Glomerular visceral epithelial cell (primary cell): ENCODE data around the gene SPTBN1.

Source experiments
- DNase-seq: peaks from one replicate; pipeline ENCODE4 v3.0.0-alpha.2; 2016; ENCODE audit errors: extremely low spot score

SPTBN1 gene

DNA sequence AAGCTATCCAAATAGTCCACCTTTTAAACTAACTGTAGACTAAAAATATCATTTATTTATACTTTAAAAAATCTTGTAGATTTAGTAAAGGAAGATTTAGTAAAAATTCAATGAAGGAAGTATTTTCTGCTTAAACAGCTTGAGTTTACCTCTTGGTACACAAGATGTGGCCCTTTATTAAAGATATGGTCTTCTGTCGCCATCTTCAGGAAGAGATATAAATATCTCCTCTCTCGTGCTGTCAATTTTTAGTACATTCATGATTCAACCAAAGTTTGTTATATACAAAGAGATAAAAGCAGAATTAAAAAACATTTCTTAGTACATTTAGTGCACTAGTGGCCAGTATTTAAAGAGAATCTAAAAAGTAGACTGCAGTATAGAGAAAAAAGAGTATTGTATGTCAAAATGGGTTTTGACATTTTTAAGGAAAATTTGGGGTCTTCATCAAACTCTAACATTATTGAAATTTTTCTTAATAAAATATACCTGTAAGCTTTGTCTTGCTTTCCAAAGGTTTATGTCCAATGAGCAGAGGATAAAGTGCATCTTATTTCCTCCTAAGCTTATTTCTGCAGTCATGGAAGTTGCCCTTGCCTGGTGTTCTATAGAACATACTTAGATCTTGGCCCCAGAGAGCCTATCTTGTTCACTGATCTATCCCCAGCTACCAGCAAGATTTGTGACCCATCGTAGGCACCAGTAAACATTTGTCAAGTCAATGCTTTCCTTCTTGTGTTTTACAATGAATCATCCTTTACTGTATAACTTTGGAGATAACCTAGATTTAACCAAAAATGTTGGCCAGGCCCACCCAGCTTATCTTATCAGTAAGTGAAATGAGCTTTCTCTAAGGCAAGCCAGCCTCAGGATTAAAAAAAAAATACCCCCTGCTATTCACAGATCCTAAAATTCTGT lies 248.8 kb downstream of the SPTBN1 start:
- DNase-seq = peak; percentile 61

DNA sequence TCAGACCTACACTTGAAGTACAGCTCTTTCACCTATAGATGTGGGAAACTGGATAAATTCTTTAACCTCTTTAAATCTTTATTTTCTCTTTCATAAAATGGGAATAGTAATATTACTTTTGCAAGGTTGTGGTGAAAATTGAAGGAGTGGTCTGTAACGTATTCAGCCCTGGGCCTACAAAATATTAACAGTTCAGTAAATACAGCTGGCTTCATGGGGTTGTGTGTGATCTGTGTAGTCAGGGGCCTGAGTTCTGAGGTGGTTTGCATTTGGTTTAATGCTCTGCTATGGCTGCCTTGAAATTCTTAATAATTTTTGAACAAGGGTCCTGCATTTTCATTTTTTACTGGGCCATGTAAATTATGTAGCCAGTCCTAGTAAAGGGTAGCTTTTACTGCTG lies 250.5 kb downstream of the SPTBN1 start:
- no peak for DNase-seq

DNA sequence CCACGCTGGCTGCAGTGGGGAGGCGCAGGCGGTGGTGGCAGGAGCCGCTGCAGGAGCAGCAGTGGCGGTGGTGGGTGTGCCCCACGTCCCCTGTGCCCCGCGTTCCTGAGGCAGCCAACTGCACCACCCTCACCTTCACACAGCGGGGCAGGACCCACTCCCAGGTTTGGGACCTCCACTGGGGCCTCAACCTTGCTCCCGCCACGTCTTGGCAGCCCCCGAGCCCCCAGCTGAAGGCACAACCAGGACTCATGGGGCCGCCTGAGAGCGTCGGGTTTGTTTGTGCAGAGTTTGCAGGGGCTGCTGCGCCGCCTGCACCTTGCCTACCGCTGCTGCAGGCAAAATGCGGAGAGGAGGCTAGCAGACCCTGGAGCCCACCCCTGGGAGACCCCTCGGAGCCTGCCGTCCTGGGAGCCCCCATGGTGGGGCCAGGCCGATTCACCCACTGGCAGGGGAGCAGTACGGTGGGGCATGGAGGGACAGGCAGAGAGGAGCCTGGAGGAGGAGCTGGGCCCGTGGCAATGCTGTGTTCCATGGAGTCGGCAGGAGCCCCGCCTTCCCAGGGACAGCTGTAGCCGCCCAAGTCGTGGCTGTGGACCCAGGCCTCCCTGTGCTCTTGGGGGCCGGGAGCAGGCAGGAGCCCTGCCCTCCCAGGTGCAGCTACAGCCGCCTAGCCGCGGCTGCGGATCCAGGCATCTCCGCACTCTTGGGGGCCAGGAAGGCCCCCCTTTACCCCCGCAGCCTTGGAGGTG lies 252.6 kb downstream of the SPTBN1 start:
- no peak for DNase-seq

DNA sequence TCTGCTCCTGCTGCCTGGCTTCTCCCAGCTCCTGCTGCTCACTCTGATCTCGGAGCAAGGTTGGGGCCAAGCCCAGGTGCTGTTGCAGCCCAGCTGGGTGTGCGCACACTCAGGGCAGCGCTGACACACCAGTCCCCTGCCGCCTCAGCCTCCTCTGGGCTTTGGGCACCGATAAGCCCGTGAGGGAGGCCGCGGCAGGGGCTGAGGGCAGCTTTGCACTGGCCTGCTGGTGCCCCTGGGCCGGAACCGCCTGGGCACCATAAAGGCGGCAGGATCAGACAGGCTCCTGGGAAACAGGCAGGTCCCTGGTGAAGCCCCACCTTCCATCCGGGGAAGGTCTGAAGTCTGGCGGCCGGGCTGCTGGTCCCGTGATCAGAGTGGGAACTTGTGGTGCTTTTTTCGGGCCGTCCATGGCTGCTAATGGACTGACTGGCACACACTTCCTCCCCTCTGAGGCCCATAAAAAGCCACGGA lies 253.2 kb downstream of the SPTBN1 start:
- DNase-seq = no peak

DNA sequence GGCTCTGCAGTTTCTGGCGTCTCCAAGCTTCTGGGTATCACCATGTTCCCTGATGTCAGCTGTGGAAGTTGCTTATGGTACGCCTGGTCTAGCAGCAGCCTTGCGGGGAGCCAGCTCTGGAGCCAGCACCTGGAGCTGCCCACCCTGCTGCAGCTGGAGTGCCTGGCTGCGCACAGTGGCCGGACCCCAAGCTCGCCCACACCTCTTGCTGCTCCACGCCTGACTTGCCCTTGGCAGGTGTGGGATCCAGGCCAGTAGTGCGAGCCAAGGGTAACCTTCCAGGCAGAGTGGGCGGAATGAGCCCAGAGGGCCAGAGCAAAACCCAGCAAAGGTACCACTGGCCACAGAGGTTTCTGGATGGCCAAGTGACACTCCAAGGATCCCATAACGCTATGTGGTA lies 254.1 kb downstream of the SPTBN1 start:
- DNase-seq = no peak

DNA sequence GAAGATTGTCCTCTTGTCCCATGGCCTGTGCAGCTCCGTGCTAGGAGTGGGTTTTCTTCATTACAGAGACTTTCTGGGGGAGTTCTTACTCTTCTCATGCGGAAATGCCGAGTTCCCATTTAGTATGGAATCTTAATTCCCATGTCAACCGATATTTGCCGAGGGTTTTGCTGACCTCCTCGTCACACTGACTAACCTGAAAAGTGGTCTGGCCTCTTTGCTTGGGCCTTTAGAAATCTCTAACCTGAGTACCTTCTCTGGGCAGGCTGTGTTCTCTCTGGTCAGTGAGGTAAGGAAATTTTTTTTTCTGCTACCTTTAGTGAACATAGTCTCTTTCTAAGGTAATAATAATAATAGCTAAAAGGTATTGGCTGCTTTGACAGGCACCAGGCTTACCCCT lies 256.4 kb downstream of the SPTBN1 start:
- no peak for DNase-seq

DNA sequence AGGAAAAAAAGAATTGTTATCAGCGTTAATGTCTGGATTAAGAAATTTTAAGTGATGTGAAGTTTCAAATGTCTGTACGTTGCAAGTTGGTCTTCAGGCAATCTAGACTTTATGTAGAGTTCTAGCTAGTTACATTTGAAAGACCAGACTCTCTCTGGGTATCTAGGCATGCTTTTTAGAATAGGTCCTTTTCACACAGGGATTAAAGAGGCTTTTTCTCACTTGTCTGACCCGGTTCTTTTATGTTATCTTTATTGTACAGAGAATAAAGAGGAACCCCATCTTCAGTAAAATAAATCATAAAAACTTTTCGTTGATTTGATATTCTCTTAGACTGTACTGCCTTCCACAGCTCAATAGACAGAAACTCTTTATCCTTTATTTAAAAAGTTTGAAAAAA lies 258.9 kb downstream of the SPTBN1 start:
- no peak for DNase-seq

DNA sequence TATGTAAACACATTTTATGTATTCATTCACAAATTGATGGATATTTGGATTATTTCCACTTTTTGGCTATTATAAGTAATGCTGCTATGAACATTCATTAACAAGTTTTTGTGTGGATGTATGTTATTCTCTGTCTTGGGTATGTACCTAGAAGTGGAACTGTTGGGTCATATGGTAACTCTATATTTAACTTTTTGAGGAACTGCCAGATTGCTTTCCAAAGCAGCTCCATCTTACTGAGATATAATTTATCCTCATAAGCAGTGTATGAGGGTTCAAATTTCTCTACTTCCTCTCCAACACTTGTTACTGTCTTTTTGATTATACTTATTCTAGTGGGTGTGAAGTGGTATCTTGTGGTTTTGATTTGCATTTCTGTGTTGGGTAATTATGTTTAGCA lies 260.2 kb downstream of the SPTBN1 start:
- DNase-seq = no peak

DNA sequence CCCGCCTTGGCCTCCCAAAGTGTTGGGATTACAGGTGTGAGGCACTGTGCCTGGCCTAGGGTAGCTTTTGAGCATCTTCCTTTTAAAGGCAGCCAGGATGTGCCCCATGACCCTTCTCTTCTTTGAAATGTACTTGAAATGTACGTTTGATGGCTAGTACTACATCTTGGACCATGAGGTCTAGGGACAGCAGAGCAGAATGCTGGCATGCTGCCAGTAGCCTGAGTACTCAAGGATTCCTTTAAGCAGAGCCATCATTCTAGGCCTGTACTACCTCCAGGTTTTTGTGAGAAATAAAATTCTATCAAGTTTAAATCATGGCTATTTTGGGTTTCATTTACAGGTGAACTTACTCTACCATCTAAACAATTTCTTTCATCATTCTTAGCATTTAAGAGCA lies 264.4 kb downstream of the SPTBN1 start:
- no peak for DNase-seq
